ENCODE results near the gene SPINK7.
"Not testable (repeated sequence)": the region's sequence is repeated elsewhere in the genome, so short reads cannot be mapped to it uniquely, and the experiment has no call there.

SPINK7 gene

DNA sequence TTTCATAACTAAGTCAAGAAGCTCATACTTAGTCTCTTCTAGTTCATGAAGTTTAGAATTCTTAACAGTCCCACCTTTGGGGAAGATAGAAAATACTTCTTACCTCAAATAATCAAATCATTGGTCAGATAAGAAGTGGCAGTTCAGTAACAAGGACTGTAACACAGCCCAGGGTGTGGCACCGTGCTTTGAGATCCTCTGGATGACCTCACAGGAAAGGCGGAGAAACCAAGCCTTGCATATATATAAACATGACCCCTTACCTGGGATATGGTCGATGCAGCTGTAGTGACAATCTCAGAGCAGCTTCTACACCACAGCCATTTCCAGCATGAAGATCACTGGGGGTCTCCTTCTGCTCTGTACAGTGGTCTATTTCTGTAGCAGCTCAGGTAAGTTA is at the start of gene SPINK7:
TSS of gene SPINK7 (plus strand) at position 271 of the 400 bp plus-strand sequence. CDS start at position 332, 61 bp downstream.
- no peak for DNase-seq (ENCODE audit: low read depth)

DNA sequence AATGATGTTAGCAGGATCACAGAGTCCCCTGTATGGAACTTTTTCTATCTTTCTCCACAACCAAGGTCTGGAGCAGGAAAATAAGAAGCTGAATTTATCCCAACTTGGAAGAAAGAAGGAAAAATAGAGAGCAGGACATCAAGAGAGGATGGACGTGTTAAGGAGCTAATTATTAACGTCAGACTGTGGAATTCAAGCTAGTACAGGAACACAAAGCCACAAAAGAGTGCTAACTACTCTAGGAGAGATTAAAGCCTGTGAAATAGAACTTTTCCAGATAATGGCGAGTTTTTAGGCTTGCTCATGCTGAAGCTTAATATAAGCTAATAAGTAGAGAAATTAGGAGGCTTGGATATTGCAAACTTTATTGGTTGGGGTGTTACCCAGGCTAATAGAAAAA is 44.3 kb upstream of the SPINK7 start:
- no peak for DNase-seq (ENCODE audit: low read depth)

- peak; percentile 75 for DNase-seq (ENCODE audit: low read depth)
Observed at GRCh38 chr5:148268566-148268965, 43.7 kb upstream of the SPINK7 start, which contains the start of gene SPINK13. Gene SPINK13 (plus strand): TSS chr5:148268794. CDS start chr5:148270073, 1,279 bp downstream.

DNA sequence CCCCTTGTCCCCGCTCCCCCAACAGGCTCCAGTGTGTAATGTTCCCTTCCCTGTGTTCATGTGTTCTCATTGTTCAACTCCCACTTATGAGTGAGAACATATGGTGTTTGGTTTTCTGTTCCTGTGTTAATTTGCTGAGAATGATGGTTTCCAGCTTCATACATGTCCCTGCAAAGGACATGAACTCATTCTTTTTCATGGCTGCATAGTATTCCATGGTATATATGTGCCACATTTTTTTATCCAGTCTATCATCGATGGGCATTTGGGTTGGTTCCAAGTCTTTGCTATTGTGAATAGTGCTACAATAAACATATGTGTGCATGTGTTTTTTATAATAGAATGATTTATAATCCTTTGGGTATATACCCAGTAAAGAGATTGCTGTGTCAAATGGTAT is 37.1 kb upstream of the SPINK7 start:
- not testable (repeated sequence) for DNase-seq (ENCODE audit: low read depth)

DNA sequence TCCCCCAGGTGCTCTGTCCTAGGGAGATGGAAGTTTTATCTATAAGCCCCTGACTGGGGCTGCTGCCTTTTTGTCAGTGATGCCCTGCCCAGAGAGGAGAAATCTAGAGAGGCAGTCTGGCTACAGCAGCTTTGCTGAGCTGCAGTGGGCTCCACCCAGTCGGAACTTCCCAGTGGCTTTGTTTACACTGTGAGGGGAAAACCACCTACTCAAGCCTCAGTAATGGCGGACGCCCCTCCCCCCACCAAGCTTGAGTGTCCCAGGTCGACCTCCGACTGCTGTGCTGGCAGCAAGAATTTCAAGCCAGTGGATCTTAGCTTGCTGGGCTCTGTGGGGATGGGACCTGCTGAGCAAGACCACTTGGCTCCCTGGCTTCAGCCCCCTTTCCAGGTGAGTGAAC is 31.3 kb upstream of the SPINK7 start:
- not testable (repeated sequence) for DNase-seq (ENCODE audit: low read depth)

GRCh38 chr5:148281336-148281735 is 30.9 kb upstream of the SPINK7 start:
- not testable (repeated sequence) for DNase-seq (ENCODE audit: low read depth)

GRCh38 chr5:148290271-148291195 is 21.7 kb upstream of the SPINK7 start:
- DNase-seq (ENCODE audit: low read depth) = peak; percentile 46

GRCh38 chr5:148297731-148298130 is 14.5 kb upstream of the SPINK7 start:
- peak; percentile 1 for DNase-seq (ENCODE audit: low read depth)

DNA sequence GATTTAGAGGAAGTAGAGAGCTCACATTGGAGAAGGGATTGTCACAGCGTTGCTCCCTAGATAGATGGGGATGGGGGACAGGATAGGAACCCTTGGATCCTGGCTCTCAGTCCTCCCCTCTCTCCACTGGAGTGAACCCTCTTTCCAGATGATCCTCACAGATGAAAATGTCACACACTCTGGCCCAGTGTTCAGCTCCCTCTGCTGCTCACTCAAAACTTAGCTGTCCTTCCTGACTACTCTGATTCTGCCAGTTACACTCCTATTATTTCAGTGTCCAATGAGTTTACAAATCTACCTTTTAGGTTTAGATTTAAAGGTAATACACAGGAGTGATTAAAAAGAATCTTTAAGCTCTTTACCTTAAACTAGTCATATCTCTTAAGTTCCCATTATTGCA is 5.8 kb upstream of the SPINK7 start:
- DNase-seq (ENCODE audit: low read depth) = no peak

DNA sequence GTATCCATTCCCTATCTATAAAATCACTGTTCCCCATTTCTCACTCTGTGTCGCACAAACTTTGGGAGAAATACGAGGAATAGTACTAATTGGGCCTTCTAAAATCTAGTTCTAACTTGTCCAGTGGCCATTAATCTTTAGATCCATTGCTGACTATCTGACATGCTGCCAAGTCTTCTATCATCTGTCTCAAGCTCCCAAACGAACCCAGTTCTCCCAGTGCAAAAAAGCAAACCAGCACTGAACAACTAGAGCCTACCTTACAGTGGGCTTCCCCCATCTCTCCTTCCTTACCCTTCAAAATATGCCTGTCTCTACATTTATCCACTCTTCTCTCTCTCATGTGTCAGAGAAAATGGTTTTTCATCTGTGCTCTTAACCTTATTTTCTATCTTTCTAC is 3.2 kb upstream of the SPINK7 start:
- no peak for DNase-seq (ENCODE audit: low read depth)

DNA sequence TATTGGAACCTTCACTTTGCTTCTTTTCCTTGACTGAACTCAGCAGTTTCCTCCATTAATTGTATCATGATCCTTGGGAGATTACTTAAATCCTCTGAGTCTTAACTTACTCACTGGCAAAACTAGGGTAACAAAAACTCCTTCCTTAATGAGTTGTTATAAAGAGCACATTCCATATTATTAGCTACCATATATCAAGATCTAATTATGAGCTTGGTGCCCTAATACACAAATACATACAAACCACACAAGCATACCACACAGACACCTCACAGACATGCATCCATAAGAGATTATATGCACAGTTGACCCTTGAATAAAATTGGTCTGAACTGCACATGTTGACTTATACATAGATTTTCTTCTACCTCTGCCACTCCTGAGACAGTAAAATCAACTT is 2.5 kb upstream of the SPINK7 start:
- DNase-seq (ENCODE audit: low read depth) = no peak

GRCh38 chr5:148311484-148311883 is 739 bp upstream of the SPINK7 start:
- no peak for DNase-seq (ENCODE audit: low read depth)

DNA sequence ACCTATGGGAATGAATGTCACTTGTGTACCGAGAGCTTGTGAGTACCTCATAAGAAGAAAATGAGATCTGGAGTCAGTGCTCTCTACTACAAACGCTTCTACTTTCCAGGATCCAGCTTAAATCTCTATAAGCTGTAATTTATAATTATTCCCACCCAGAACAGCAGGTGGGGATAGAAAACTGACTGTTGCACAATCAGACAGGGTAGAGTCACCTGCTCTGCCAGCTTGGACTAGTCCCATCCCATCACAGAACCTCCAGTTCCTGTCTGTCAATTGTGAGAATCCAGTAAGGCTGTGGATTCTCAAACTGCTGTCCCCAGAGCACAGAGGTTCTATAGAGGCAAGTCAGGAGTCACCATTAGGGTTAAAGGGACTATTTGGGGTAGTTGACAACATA is 2.0 kb downstream of the SPINK7 start:
- no peak for DNase-seq (ENCODE audit: low read depth)

DNA sequence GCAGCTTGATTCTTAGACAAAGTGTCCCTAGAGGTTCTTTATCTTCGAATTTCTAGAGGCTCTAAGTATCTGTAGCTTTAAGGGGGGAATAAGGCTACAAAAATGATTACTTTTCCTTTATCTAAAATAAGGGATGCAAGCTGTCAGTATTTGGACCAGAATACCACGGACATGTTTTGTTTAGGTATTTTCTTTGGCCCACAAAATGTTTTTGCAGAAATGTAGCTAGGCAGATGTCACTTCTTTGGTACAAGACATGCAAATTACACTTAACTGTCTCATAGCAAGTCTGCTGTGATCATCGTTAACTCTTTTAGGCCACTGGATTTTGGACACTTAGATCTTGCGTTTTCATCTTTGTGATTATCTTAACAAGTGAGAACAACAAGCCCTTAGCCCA is 2.5 kb downstream of the SPINK7 start:
- DNase-seq (ENCODE audit: low read depth) = no peak

DNA sequence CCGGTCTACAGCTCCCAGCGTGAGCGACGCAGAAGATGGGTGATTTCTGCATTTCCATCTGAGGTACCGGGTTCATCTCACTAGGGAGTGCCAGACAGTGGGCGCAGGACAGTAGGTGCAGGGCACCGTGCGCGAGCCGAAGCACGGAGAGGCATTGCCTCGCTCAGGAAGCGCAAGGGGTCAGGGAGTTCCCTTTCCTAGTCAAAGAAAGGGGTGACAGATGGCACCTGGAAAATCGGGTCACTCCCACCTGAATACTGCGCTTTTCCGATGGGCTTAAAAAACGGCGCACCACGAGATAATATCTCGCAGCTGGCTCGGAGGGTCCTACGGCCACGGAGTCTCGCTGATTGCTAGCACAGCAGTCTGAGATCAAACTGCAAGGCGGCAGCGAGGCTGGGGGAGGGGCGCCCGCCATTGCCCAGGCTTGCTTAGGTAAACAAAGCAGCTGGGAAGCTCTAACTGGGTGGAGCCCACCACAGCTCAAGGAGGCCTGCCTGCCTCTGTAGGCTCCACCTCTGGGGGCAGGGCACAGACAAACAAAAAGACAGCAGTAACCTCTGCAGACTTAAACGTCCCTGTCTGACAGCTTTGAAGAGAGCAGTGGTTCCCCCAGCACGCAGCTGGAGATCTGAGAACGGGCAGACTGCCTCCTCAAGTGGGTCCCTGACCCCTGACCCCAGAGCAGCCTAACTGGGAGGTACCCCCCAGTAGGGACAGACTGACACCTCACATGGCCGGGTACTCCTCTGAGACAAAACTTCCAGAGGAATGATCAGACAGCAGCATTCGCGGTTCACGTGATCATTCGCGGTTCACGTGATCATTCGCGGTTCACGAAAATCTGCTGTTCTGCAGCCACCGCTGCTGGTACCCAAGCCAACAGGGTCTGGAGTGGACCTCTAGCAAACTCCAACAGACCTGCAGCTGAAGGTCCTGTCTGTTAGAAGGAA is 8.1 kb downstream of the SPINK7 start:
- not testable (repeated sequence) for DNase-seq (ENCODE audit: low read depth)

DNA sequence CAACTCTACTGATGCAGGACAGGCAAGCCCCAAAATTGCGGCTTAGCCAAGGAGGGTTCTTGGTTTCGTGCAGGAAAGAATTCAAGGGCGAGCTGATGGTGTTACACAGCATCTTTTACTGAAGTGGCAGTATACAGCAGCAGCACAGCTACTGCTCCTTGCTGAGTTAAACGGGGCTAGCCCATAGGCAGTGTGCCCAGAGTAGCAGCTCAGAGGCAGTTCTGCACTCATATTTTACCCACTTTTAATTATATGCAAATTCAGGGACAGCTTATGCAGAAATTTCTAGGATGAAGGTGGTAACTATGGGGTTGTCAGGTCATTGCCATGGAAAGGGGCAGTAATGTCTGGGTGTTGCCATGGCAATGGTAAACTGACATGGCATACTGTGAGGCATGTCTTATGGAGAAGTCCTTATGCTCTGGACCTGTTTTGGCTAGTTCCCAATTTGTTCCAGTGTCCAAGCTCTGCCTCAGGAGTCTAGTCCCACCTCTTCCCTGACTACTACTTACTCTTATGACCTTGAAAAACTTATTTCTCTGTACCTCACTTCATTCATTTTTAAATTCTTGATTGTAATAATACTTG is 21.1 kb downstream of the SPINK7 start:
- DNase-seq (ENCODE audit: low read depth) = no peak

DNA sequence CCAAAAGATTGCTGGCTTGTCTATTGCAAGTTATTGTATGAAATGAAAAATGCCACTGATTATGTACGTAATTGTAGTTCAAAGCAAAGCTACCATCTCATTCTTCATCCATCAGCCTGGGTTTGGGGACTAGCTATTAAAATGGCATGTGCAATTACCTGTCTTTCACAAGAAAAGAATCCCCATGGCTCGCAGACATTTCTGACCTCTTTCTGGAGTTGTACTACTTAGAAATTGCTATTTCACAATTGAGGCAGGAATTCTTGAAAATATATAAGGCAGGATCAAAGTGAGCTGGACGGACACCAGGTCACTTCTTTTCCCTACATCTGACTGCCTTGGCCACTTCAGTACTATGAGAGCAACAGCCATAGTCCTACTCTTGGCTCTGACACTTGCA is 23.0 kb downstream of the SPINK7 start, which contains the start of gene SPINK9:
TSS of gene SPINK9 (plus strand) at position 301 of the 400 bp plus-strand sequence. CDS start at position 356, 55 bp downstream.
- no peak for DNase-seq (ENCODE audit: low read depth)

DNA sequence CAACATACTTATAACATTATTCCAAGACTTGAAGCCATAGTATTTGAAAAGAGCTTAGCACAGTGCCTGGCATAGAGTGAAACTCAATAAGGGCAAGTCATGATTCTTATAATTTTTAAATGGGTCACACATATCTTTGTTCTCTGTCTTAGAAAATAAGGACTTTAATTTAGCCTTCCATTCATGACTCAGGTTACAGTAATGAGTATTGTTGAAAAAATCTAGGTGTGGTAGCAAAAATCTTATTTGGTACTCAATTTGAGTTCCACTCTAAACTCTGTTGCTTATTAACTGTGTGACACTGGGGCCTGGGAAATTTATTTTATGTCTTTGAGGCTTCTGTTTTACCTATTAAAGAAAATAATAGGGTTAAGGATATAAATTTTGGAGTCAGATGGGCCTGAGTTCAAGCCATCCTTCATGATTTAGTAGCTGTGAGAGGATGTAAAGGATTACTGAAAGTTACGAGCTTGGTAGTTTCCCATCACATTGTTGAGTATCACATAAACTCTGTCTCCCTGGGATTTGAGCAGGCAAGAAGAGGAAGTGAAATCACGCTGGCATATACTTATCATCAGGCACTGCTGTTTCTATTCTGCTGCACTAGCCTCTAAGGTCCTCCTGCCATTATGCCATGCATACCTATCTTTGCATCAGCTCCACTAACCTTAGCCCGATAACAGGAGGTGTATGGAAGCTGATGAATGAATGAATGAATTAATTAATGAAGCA is 24.6 kb downstream of the SPINK7 start:
- no peak for DNase-seq (ENCODE audit: low read depth)

GRCh38 chr5:148342371-148343045 is 30.3 kb downstream of the SPINK7 start:
- DNase-seq (ENCODE audit: low read depth) = no peak

- peak; percentile 4 for DNase-seq (ENCODE audit: low read depth)
Observed at GRCh38 chr5:148343046-148343407, 30.8 kb downstream of the SPINK7 start.

Data from ELR (cell line).